Effector memory CD4-positive, alpha-beta T cell (primary cell): ENCODE data around the gene TRIM61.
"Not testable (repeated sequence)": the region's sequence is repeated elsewhere in the genome, so short reads cannot be mapped to it uniquely, and the experiment has no call there.

ENCODE experiments used
- DNase-seq, 3 donors: peaks; one replicate each; pipeline ENCODE4 v3.0.0-alpha.2; 2020
- H3K27ac ChIP-seq: 2 replicates; pipeline ENCODE4 v1.7.0; 2013; ENCODE audit warnings: mild to moderate bottlenecking, low read length, moderate library complexity; ENCODE audit not compliant: insufficient read depth, poor library complexity, severe bottlenecking
- H3K27me3 ChIP-seq: replicated peaks from 2 replicates; pipeline ENCODE4 v1.7.0; 2013; ENCODE audit warnings: mild to moderate bottlenecking, low read length; ENCODE audit not compliant: insufficient read depth, control insufficient read depth, poor library complexity, severe bottlenecking
- H3K36me3 ChIP-seq: 2 replicates; pipeline ENCODE4 v1.7.0; 2013; ENCODE audit warnings: mild to moderate bottlenecking, low read length, moderate library complexity; ENCODE audit not compliant: control insufficient read depth, insufficient read depth
- H3K4me1 ChIP-seq: 2 replicates; pipeline ENCODE4 v1.7.0; 2013; ENCODE audit warnings: low read length, mild to moderate bottlenecking; ENCODE audit not compliant: control insufficient read depth, insufficient read depth, poor library complexity, severe bottlenecking
- H3K4me3 ChIP-seq: 2 replicates; pipeline ENCODE4 v1.7.0; 2013; ENCODE audit warnings: low read length, low read depth, mild to moderate bottlenecking; ENCODE audit not compliant: insufficient read depth, poor library complexity, severe bottlenecking
- H3K9me3 ChIP-seq: 2 replicates; pipeline ENCODE4 v1.7.0; 2013; ENCODE audit warnings: mild to moderate bottlenecking, low read length, moderate library complexity; ENCODE audit not compliant: control insufficient read depth

Gene TRIM61

GRCh38 chr4:165006456-165006855 lies 29.0 kb upstream of the TRIM61 start:
- H3K27ac ChIP-seq = no peak overlapping the region
- no peak overlapping the region for H3K4me3 ChIP-seq
- no peaks in the 10 kb centered on the region for H3K36me3 ChIP-seq
- DNase-seq = no peak
- no peaks in the 10 kb centered on the region for H3K27me3 ChIP-seq
- H3K9me3 ChIP-seq = no peaks in the 10 kb centered on the region
- H3K4me1 ChIP-seq = no peaks in the 10 kb centered on the region

DNA sequence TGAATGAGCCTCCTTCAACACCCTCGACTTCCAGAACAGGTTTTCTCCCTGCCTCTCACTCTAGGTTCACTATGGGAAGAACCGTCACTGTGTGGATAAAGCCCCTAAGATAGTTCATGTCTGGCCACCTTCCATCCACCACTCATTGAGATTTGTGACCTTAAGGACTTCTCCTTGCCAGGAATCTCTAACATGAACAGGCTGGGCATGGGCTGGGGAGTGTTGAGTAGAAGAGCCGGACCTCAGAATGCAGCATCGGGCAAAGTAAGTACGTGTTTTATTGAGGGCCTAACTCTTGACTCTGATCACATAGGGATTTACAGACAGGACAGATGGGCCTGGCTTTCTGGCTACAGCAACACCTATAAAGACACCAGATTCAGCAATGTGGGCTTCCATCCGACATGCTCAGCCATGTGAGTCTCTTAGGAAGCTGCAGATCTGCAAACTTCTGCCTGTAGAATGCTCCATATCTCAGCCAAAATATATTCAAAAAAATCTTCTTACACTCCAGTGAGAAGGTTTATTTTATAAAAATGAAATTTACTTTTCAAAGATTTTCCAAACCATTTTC lies 28.0 kb upstream of the TRIM61 start:
- Histone ChIP-seq H3K36me3 (no peaks in the 10 kb centered on the region), H3K27ac (no peak overlapping the region), H3K27me3 (no peaks in the 10 kb centered on the region), H3K4me1 (no peaks in the 10 kb centered on the region), H3K9me3 (no peaks in the 10 kb centered on the region), H3K4me3 (no peak overlapping the region)
- no peak for DNase-seq

GRCh38 chr4:165001957-165002356 lies 24.5 kb upstream of the TRIM61 start:
- H3K27me3 ChIP-seq, H3K36me3 ChIP-seq, H3K4me1 ChIP-seq, H3K4me3 ChIP-seq, H3K9me3 ChIP-seq, H3K27ac ChIP-seq, DNase-seq: not testable (repeated sequence)

GRCh38 chr4:164998526-164999080 lies 21.1 kb upstream of the TRIM61 start:
- not testable (repeated sequence) for H3K27ac ChIP-seq, H3K9me3 ChIP-seq, H3K27me3 ChIP-seq, H3K4me3 ChIP-seq, H3K36me3 ChIP-seq, H3K4me1 ChIP-seq, DNase-seq

DNA sequence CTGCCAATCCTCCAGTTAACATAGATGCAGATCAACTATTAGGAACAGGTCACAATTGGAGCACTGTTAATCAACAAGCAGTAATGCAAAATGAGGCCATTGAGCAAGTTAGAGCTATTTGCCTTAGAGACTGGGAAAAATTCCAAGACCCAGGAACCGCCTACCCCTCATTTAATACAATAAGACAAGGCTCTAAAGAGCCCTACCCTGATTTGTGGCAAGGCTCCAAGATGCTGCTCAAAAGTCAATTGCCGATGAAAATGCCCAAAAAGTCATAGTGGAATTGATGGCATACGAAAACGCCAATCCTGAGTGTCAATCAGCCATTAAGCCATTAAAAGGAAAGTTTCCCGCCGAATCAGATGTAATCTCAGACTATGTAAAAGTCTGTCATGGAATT lies 20.5 kb upstream of the TRIM61 start:
- no peak for DNase-seq
- H3K27me3 ChIP-seq = no peaks in the 10 kb centered on the region
- H3K9me3 ChIP-seq = no peaks in the 10 kb centered on the region
- no peak overlapping the region for H3K27ac ChIP-seq
- H3K4me3 ChIP-seq = no peak overlapping the region
- no peaks in the 10 kb centered on the region for H3K4me1 ChIP-seq
- no peaks in the 10 kb centered on the region for H3K36me3 ChIP-seq

DNA sequence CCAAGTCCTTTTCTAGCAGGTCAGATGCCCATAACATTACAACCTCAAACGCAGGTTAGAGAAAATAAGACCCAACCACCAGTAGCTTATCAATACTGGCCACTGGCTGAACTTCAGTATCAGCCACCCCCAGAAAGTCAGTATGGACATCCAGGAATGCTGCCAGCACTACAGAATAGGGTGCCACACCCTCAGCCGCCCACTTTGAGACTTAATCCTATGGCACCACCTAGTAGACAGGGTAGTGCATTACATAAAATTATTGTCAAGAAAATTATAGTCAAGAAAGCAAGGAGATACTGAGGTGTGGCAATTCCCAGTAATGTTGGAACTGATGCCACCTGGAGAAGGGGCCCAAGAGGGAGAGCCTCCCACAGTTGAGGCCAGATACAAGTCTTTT lies 19.9 kb upstream of the TRIM61 start:
- H3K9me3 ChIP-seq = no peaks in the 10 kb centered on the region
- H3K36me3 ChIP-seq = no peaks in the 10 kb centered on the region
- H3K27me3 ChIP-seq = no peaks in the 10 kb centered on the region
- H3K27ac ChIP-seq = no peak overlapping the region
- H3K4me3 ChIP-seq = no peak overlapping the region
- DNase-seq = no peak
- H3K4me1 ChIP-seq = no peaks in the 10 kb centered on the region

- H3K27ac ChIP-seq, H3K4me1 ChIP-seq, DNase-seq, H3K4me3 ChIP-seq, H3K27me3 ChIP-seq, H3K9me3 ChIP-seq, H3K36me3 ChIP-seq: not testable (repeated sequence)
Observed at GRCh38 chr4:164996123-164996522, 18.7 kb upstream of the TRIM61 start.

DNA sequence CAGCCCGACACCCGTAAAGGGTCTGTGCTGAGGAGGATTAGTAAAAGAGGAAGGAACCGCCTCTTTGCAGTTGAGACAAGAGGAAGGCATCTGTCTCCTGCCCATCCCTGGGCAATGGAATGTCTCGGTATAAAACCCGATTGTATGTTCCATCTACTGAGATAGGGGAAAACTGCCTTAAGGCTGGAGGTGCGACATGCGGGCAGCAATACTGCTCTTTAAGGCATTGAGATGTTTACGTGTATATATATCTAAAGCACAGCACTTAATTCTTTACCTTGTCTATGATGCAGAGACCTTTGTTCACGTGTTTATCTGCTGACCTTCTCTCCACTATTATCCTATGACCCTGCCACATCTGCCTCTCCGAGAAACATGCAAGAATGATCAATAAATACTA lies 13.3 kb upstream of the TRIM61 start:
- H3K27me3 ChIP-seq, DNase-seq, H3K27ac ChIP-seq, H3K36me3 ChIP-seq, H3K4me3 ChIP-seq, H3K9me3 ChIP-seq, H3K4me1 ChIP-seq: not testable (repeated sequence)

- no peaks in the 10 kb centered on the region for H3K36me3 ChIP-seq
- H3K4me1 ChIP-seq = no peaks in the 10 kb centered on the region
- no peak for DNase-seq
Observed at GRCh38 chr4:164989471-164989870, 12.0 kb upstream of the TRIM61 start.

GRCh38 chr4:164971929-164972328 lies 5.5 kb downstream of the TRIM61 start:
- DNase-seq, H3K4me1 ChIP-seq, H3K9me3 ChIP-seq, H3K4me3 ChIP-seq, H3K27ac ChIP-seq, H3K27me3 ChIP-seq, H3K36me3 ChIP-seq: not testable (repeated sequence)

More at GRCh38 chr4:164989471-164989870, 12.0 kb upstream of the TRIM61 start:
- Histone ChIP-seq H3K4me3 (no peak overlapping the region), H3K9me3 (no peaks in the 10 kb centered on the region), H3K27me3 (no peaks in the 10 kb centered on the region), H3K27ac (no peak overlapping the region)
